Measurements from ENCODE around the gene PNLDC1.
A peak's percentile ranks its signal among the peaks of the same experiment; 100 is the strongest.
"Not testable (repeated sequence)": the region's sequence is repeated elsewhere in the genome, so short reads cannot be mapped to it uniquely, and the experiment has no call there.

- not testable (repeated sequence) for TF ChIP-seq JUN (IDR thresholded peaks at IDR 0.05; ENCODE audit: borderline replicate concordance, low read depth, low read length); JUN (CRISPR knock-in tag; IDR thresholded peaks at IDR 0.05; ENCODE audit: borderline replicate concordance); USF1 (CRISPR knock-in tag; IDR thresholded peaks at IDR 0.05); ELF1 (tag; IDR thresholded peaks at IDR 0.05); ZNF785 (CRISPR knock-in tag; IDR thresholded peaks at IDR 0.05); SPI1 (IDR thresholded peaks at IDR 0.05; ENCODE audit: borderline replicate concordance, low read depth, low read length); ZFX (CRISPR knock-in tag; IDR thresholded peaks at IDR 0.05); ZKSCAN3 (CRISPR knock-in tag; IDR thresholded peaks at IDR 0.05); HCFC1 (IDR thresholded peaks at IDR 0.05; ENCODE audit: low read depth, low read length); NELFE (IDR thresholded peaks at IDR 0.05; ENCODE audit: insufficient read depth, insufficient read length); MYC (IDR thresholded peaks at IDR 0.05; ENCODE audit: low read depth, low read length); MYC (CRISPR knock-in tag; IDR thresholded peaks at IDR 0.05; ENCODE audit: borderline replicate concordance, low read depth); BRCA1 (IDR thresholded peaks at IDR 0.05); BRCA1 (CRISPR knock-in tag; IDR thresholded peaks at IDR 0.05); ZFP91 (CRISPR knock-in tag; IDR thresholded peaks at IDR 0.05)
- TF ChIP-seq SMC3 (conservative IDR thresholded peaks at IDR 0.05; ENCODE audit: insufficient read depth, low read depth, low read length) (peak; percentile 56), CTCF (IDR thresholded peaks at IDR 0.05 in 2 of 3, conservative IDR thresholded peaks at IDR 0.05 in 1 of 3; ENCODE audit: insufficient read depth in 2 of 3, low read depth in 1 of 3, low read length in 3 of 3) (peak; percentile 58 to 83 (median 59); a peak in 5 of 6 replicates)
Observed at GRCh38 chr6:159863341-159863740, 63.3 kb downstream of the PNLDC1 start.
